GM13976 (cell line): ENCODE data around the gene FAM234A.

ENCODE experiments used
- DNase-seq: peaks from one replicate; pipeline ENCODE4 v3.0.0; 2012; ENCODE audit warnings: low spot score
- CTCF ChIP-seq: IDR thresholded peaks from 2 replicates; pipeline ENCODE4 v1.5.1; 2012; ENCODE audit warnings: borderline replicate concordance, mild to moderate bottlenecking; ENCODE audit not compliant: insufficient read depth; ENCODE audit errors: extremely low read depth, missing control alignments, control extremely low read depth
- in situ Hi-C: fragments of 300-500 bp; cut with MboI; formaldehyde crosslinking; loops from one replicate; pipeline ENCODE4 v1.12.0; 2022; ENCODE audit warnings: low sequenced_read_pairs, mixed read lengths, inconsistent platforms; ENCODE audit not compliant: unreplicated experiment

Gene FAM234A

GRCh38 chr16:280991-281659 lies 46.5 kb downstream of the FAM234A start:
- TF ChIP-seq CTCF: no peak
- in situ Hi-C loops: no loop called here
- DNase-seq: no peak

- in situ Hi-C loops: no loop called here
- DNase-seq: no peak
- TF ChIP-seq CTCF: no peak
These were observed 47.1 kb downstream of the FAM234A start for GRCh38 chr16:281660-282255.

GRCh38 chr16:282491-282890 lies 47.9 kb downstream of the FAM234A start:
- in situ Hi-C loops: no loop called here
- TF ChIP-seq CTCF: no peak
- no peak for DNase-seq

DNA sequence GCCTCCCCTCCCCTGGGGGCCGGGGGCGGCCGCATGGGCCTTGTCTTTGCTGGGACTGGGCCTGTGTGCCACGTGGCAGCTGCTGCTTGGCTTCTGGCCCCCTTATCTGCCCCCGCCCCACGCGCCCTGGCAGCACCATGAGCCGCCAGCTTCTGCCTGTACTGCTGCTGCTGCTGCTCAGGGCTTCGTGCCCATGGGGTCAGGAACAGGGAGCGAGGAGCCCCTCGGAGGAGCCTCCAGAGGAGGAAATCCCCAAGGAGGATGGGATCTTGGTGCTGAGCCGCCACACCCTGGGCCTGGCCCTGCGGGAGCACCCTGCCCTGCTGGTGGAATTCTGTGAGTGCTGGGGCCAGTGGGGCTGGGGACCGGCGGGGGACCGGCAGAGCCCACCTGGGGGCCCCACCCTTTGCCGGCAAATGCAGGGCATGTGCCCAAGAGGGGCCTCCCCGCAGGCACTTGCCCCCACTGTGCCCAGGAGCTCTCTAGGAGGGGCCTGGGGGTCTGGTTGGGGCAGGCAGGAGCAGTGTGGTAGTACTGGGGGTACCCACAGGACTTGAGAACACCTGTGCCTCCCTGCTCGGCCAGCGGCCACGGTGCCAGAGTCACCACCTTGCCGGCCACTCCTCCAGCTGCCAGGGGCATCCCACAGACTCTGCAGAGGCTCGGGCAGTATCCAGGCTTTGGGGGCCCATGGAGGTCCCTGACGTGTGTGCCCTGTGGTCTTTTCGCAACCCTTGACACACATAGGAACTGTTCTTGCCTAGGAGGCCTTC lies 48.6 kb downstream of the FAM234A start, which contains the start of gene PDIA2:
Gene PDIA2 (plus strand): TSS at position 132 of the 773 bp plus-strand sequence. CDS start 6 bp downstream, at position 138.
- in situ Hi-C loops: no loop called here
- no peak for DNase-seq
- no peak for TF ChIP-seq CTCF

DNA sequence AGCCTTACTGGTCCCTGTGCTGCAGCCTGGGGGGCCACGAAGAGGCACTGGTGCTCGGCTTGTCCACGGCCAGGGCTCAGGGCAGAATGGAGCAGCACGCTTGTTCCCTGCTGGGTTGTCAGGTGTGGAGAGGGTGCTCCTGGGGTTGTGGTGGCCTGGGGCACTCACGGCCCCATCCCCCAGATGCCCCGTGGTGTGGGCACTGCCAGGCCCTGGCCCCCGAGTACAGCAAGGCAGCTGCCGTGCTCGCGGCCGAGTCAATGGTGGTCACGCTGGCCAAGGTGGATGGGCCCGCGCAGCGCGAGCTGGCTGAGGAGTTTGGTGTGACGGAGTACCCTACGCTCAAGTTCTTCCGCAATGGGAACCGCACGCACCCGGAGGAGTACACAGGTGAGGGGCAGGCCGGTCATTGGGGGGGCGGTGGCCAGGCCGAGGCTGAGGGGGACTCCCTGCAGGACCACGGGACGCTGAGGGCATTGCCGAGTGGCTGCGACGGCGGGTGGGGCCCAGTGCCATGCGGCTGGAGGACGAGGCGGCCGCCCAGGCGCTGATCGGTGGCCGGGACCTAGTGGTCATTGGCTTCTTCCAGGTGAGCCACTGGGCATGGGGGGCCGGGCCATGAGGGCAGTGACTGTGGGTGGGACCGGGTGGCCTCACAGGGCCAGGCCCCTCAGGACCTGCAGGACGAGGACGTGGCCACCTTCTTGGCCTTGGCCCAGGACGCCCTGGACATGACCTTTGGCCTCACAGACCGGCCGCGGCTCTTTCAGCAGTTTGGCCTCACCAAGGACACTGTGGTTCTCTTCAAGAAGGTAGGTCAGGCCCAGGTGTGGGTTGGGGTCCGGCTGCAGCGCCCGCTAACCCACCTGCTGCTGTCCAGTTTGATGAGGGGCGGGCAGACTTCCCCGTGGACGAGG lies 49.8 kb downstream of the FAM234A start:
- in situ Hi-C loops: no loop called here
- TF ChIP-seq CTCF: no peak
- no peak for DNase-seq

- in situ Hi-C loops: no loop called here
- no peak for TF ChIP-seq CTCF
- DNase-seq: no peak
These were observed 50.8 kb downstream of the FAM234A start for GRCh38 chr16:285146-286055.
